Cardiac muscle cell (in vitro differentiated cells and primary cell): Measurements from ENCODE around the gene VWC2L. TPM values are rescaled to one million over a fixed set of nuclear protein-coding genes. Genes with fewer than 3 reads are reported as not detected.

Source experiments
- DNase-seq, 2 donors: peaks; one replicate each; pipeline versions ENCODE4 v3.0.0 to v3.0.0-alpha.2; 2010 to 2017; ENCODE audit warnings: low read depth in 1 of 2, low spot score in 1 of 2
- H3K27ac ChIP-seq: fragments of 200-600 bp; sonication (generic); 2 replicates; pipeline ENCODE4 v1.5.1; 2016
- H3K27me3 ChIP-seq: fragments of 200-600 bp; sonication (generic); 2 replicates; pipeline ENCODE4 v1.6.0; 2016; ENCODE audit warnings: control low read depth
- H3K36me3 ChIP-seq: fragments of 200-600 bp; sonication (generic); 2 replicates; pipeline ENCODE4 v1.5.1; 2016; ENCODE audit warnings: control low read depth
- H3K4me1 ChIP-seq: fragments of 200-600 bp; sonication (generic); 2 replicates; pipeline ENCODE4 v1.8.1; 2017; ENCODE audit warnings: low read depth, mild to moderate bottlenecking, mixed run types
- H3K4me3 ChIP-seq: fragments of 200-600 bp; sonication (generic); 2 replicates; pipeline ENCODE4 v1.5.1; 2016; ENCODE audit warnings: mild to moderate bottlenecking
- H3K9me3 ChIP-seq: fragments of 200-600 bp; sonication (generic); 2 replicates; pipeline ENCODE4 v1.5.1; 2017; ENCODE audit warnings: low read depth, mild to moderate bottlenecking, control low read depth
- polyA plus RNA-seq: library from polyadenylated mRNA; unstranded; fragments of >200 nt; fragmentation: Nextera tagmentation; extraction: Ambion mirVana; gene quantifications from 2 replicates; pipeline ENCODE4 v1.2.1, GENCODE V29; 2016
- total RNA-seq: library from RNA; depleted of rRNA; stranded (reverse); fragments of >200 nt; gene quantifications from 2 replicates; pipeline ENCODE4 v1.2.3, GENCODE V29; 2016
- TF ChIP-seq, protein P1 (sequence below): IDR thresholded peaks from 2 replicates; pipeline ENCODE4 v1.5.1; 2012; ENCODE audit warnings: low read depth, mild to moderate bottlenecking, low read length

VWC2L gene
- total and polyA plus RNA-seq, 2 experiments from 2014 or later, result 0.10 to 0.24 TPM

DNA sequence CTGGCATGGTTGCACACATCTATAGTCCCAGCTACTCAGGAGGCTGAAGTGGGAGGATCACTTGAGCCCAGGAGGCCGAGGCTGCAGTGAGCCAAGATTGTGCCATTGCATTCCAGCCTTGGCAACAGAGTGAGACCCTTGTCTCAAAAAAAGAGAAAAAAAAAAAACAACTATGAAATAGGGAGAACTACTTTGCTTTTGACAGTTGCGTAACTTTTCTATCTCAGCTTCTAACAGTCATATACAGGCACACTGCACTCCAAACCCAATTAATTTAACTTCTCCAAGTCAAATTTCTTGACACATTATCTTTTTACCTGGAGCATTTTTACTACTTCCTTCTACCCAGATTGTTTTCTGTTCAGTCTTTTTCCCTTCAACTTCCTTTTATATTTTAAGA lies 24.1 kb upstream of the VWC2L start:
- no peak for DNase-seq
- Histone ChIP-seq H3K9me3 (no peaks in the 10 kb centered on the region), H3K27me3 (no peaks in the 10 kb centered on the region), H3K36me3 (no peaks in the 10 kb centered on the region), H3K4me3 (no peak overlapping the region), H3K27ac (no peak overlapping the region), H3K4me1 (no peaks in the 10 kb centered on the region)
- TF ChIP-seq, protein P1, sequence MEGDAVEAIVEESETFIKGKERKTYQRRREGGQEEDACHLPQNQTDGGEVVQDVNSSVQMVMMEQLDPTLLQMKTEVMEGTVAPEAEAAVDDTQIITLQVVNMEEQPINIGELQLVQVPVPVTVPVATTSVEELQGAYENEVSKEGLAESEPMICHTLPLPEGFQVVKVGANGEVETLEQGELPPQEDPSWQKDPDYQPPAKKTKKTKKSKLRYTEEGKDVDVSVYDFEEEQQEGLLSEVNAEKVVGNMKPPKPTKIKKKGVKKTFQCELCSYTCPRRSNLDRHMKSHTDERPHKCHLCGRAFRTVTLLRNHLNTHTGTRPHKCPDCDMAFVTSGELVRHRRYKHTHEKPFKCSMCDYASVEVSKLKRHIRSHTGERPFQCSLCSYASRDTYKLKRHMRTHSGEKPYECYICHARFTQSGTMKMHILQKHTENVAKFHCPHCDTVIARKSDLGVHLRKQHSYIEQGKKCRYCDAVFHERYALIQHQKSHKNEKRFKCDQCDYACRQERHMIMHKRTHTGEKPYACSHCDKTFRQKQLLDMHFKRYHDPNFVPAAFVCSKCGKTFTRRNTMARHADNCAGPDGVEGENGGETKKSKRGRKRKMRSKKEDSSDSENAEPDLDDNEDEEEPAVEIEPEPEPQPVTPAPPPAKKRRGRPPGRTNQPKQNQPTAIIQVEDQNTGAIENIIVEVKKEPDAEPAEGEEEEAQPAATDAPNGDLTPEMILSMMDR, result no peak

DNA sequence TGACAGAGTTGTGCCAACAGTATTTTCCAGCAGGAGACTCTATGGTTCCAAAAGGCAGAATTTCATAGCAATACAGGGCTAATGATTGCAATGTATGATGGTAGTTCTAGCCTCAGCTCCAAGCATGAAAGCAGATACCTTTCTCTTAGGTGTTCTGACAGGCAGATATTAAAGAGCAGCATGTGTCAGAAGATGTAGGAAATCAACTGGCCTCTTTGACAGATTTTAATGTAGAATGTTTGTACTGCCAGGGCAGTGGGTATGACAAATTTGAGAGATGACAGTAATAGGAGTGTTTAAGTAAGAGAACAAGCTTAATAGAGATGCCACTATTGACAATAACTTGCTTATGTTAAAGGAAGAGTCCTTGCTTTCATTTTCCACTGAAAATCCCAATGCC lies 21.5 kb upstream of the VWC2L start:
- H3K9me3 ChIP-seq, result no peaks in the 10 kb centered on the region
- TF ChIP-seq, protein P1, result no peak
- H3K4me1 ChIP-seq, result no peaks in the 10 kb centered on the region
- no peak for DNase-seq
- H3K27ac ChIP-seq, result no peak overlapping the region
- no peak overlapping the region for H3K4me3 ChIP-seq
- no peaks in the 10 kb centered on the region for H3K36me3 ChIP-seq
- H3K27me3 ChIP-seq, result no peaks in the 10 kb centered on the region

DNA sequence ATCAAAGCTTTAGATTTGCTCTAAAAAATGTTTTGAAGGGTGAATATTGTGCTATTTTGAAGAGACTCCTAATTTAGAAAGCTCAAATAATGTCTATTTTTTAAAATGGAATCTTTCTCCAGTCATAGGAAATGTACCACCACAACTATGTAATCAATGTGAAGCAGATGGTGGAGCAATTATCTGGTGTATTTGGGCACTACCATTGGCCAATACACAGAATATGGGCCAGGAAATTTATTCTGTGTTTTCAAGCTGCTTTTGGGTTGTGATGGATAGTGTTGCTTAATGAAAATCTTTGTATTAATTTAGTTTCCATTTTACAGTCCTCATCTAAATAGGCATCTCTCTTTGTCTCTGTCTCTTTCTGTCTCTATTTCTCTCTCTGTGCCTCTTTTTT lies 17.1 kb upstream of the VWC2L start:
- no peak overlapping the region for H3K27ac ChIP-seq

GRCh38 chr2:214395040-214395439 lies 15.8 kb upstream of the VWC2L start:
- Histone ChIP-seq H3K4me3 (no peak overlapping the region), H3K4me1 (no peaks in the 10 kb centered on the region), H3K27me3 (no peaks in the 10 kb centered on the region), H3K9me3 (no peaks in the 10 kb centered on the region), H3K27ac (no peak overlapping the region), H3K36me3 (no peaks in the 10 kb centered on the region)
- DNase-seq, result no peak
- TF ChIP-seq, protein P1, result no peak

More for the DNA sequence above, 17.1 kb upstream of the VWC2L start:
- no peaks in the 10 kb centered on the region for H3K27me3 ChIP-seq
- no peak for DNase-seq
- H3K4me1 ChIP-seq, result no peaks in the 10 kb centered on the region
- H3K9me3 ChIP-seq, result no peaks in the 10 kb centered on the region
- H3K4me3 ChIP-seq, result no peak overlapping the region
- H3K36me3 ChIP-seq, result no peaks in the 10 kb centered on the region
- TF ChIP-seq, protein P1, result no peak

- no peaks in the 10 kb centered on the region for H3K36me3 ChIP-seq
- no peak overlapping the region for H3K4me3 ChIP-seq
- no peak for DNase-seq
- no peak overlapping the region for H3K27ac ChIP-seq
- H3K4me1 ChIP-seq, result no peaks in the 10 kb centered on the region
- H3K9me3 ChIP-seq, result no peaks in the 10 kb centered on the region
- no peaks in the 10 kb centered on the region for H3K27me3 ChIP-seq
- TF ChIP-seq, protein P1, result no peak
Measured at GRCh38 chr2:214401580-214401979, 9.3 kb upstream of the VWC2L start.

- Histone ChIP-seq H3K4me3 (no peak overlapping the region), H3K27me3 (no peaks in the 10 kb centered on the region), H3K4me1 (no peaks in the 10 kb centered on the region), H3K9me3 (no peaks in the 10 kb centered on the region), H3K36me3 (no peaks in the 10 kb centered on the region), H3K27ac (no peak overlapping the region)
- TF ChIP-seq, protein P1, result no peak
- no peak for DNase-seq
Measured at GRCh38 chr2:214410128-214410775, 602 bp upstream of the VWC2L start.
